Fibroblast of lung (primary cell): Measurements from ENCODE around the gene FAM107B. TPM values are rescaled to one million over a fixed set of nuclear protein-coding genes. Genes with fewer than 3 reads are reported as not detected.

Source experiments
- DNase-seq, 2 donors: peaks; one replicate each; pipeline versions ENCODE4 v3.0.0 to v3.0.0-alpha.2; 2010; ENCODE audit warnings: low read depth in 2 of 2
- H2AFZ ChIP-seq: 2 replicates; pipeline ENCODE4 v1.5.1; 2012; ENCODE audit warnings: low read length, control low read depth, inconsistent platforms
- H3K27ac ChIP-seq: 2 replicates; pipeline ENCODE4 v1.5.1; 2011; ENCODE audit warnings: low read length, control low read depth; ENCODE audit not compliant: insufficient read depth
- H3K27me3 ChIP-seq: 2 replicates; pipeline ENCODE4 v1.5.1; 2011; ENCODE audit warnings: mild to moderate bottlenecking, low read length; ENCODE audit not compliant: control insufficient read depth, insufficient read depth
- H3K36me3 ChIP-seq: 2 replicates; pipeline ENCODE4 v1.5.1; 2011; ENCODE audit warnings: low read length; ENCODE audit not compliant: control insufficient read depth, insufficient read depth
- H3K4me1 ChIP-seq: 2 replicates; pipeline ENCODE4 v1.5.1; 2011; ENCODE audit warnings: low read length; ENCODE audit not compliant: control insufficient read depth, insufficient read depth; ENCODE audit errors: extremely low read depth
- H3K4me2 ChIP-seq: 2 replicates; pipeline ENCODE4 v1.5.1; 2011; ENCODE audit warnings: low read length, control low read depth; ENCODE audit not compliant: insufficient read depth; ENCODE audit errors: extremely low read depth
- H3K4me3 ChIP-seq, 4 experiments: fragments of 200-600 bp in 1 of 4; sonication (generic) in 1 of 4; replicated peaks in 1 of 4; 2 replicates each; pipeline ENCODE4 v1.5.1; 2011 to 2016; ENCODE audit warnings: low read length in 4 of 4, low read depth in 3 of 4, mild to moderate bottlenecking in 3 of 4, control low read depth in 2 of 4, inconsistent platforms in 1 of 4, mixed read lengths in 1 of 4; ENCODE audit not compliant: insufficient read depth in 1 of 4; ENCODE audit errors: control extremely low read depth in 1 of 4
- H3K79me2 ChIP-seq: 2 replicates; pipeline ENCODE4 v1.5.1; 2012; ENCODE audit warnings: mild to moderate bottlenecking, low read length, inconsistent platforms; ENCODE audit not compliant: control insufficient read depth, insufficient read depth
- H3K9ac ChIP-seq: 2 replicates; pipeline ENCODE4 v1.5.1; 2011; ENCODE audit warnings: mild to moderate bottlenecking, low read length, control low read depth; ENCODE audit not compliant: insufficient read depth
- H3K9me3 ChIP-seq: 2 replicates; pipeline ENCODE4 v1.5.1; 2012; ENCODE audit warnings: low read depth, low read length; ENCODE audit not compliant: control insufficient read depth, insufficient read depth
- H4K20me1 ChIP-seq: 2 replicates; pipeline ENCODE4 v1.5.1; 2011; ENCODE audit warnings: low read length; ENCODE audit not compliant: control insufficient read depth, insufficient read depth; ENCODE audit errors: extremely low read depth
- EZH2 ChIP-seq: IDR thresholded peaks from 2 replicates; pipeline ENCODE4 v1.5.1; 2012; ENCODE audit warnings: low read length, control low read depth, mild to moderate bottlenecking; ENCODE audit errors: missing control alignments
- polyA plus RNA-seq, 2 donors: library from polyadenylated mRNA; depleted of rRNA in 1 of 2; stranded (reverse) in 1 of 2; unstranded in 1 of 2; fragments of >200 nt; gene quantifications; 2 replicates each; pipeline ENCODE4 v1.2.1, GENCODE V29; 2011 to 2012; ENCODE audit warnings: missing spikeins in 1 of 2
- total RNA-seq: library from RNA; depleted of rRNA; stranded (reverse); fragments of >200 nt; gene quantifications from 2 replicates; pipeline ENCODE4 v1.2.1, GENCODE V29; 2014
- TF ChIP-seq, protein P1 (sequence below), 2 donors: IDR thresholded peaks in 1 of 2; conservative IDR thresholded peaks in 1 of 2; 1 replicate in 1 of 2; 2 replicates in 1 of 2; pipeline ENCODE4 v1.5.1; 2011 to 2012; ENCODE audit warnings: low read length in 2 of 2, control low read depth in 1 of 2, inconsistent platforms in 1 of 2, low read depth in 1 of 2, mild to moderate bottlenecking in 1 of 2

FAM107B gene
- total and polyA plus RNA-seq, 2 donors (not counting 1 experiment from before 2014, with no cell fraction given) = 29.0 to 36.0 TPM

DNA sequence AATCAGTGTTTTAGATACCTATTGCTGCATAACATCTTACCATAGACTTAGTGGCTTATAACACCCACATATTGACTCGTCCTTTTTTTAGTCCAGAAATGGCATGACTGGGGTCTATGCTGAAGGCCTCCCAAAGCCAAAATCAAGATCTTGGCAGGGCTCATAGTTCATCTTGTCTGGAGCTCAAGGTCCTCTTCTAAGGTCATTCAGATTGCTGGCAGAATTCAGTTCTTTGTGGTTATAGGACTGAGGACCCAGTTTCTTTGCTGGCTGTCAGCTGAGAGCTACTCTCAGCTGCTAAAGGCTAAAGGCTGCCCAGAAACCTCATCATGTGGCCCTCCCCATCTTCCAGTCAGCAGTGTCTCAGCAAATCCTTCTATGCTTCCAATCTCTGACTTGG is 165.5 kb downstream of the FAM107B start:
- H3K9ac ChIP-seq = no peak overlapping the region

DNA sequence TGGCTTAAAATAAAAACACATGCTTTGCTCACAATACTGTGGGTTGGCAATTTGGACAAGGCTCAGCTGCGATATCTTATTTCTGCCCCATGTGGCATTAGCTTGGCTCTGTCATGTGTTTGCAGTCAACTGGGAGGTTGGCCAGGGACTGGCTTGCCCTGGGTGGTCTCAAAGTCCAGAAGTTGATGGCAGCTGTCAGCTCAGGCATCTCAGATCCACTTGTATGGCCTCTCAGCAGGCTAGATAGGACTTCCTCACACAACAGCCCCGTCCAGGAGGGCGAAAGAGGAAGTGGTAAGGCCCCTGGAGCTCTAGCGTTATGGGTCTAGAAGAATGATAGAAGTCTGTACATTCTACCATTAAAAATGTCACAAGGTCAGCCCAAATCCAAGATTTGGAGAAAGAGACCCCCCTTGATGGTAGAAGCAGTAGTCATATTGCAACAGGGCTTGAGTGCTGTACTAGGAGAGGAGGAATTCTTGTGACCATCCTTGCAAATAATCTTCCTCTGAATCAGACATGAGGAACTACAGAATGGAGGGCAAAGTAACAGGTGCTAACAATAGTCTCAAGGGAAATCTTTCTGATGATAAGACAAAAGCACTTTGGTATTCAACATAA is 166.2 kb downstream of the FAM107B start:
- no peak overlapping the region for H3K4me2 ChIP-seq
- H3K4me3 ChIP-seq = no peak overlapping the region
- no peak for DNase-seq
- H3K36me3 ChIP-seq = no peaks in the 10 kb centered on the region
- H3K9me3 ChIP-seq = no peaks in the 10 kb centered on the region
- no peaks in the 10 kb centered on the region for H4K20me1 ChIP-seq
- H3K79me2 ChIP-seq = peaks cover 3% of the 10 kb centered on the region
- no peak overlapping the region for H2AFZ ChIP-seq
- peaks cover 6% of the 10 kb centered on the region for H3K4me1 ChIP-seq
- H3K27me3 ChIP-seq = no peaks in the 10 kb centered on the region
- TF ChIP-seq, protein P1, sequence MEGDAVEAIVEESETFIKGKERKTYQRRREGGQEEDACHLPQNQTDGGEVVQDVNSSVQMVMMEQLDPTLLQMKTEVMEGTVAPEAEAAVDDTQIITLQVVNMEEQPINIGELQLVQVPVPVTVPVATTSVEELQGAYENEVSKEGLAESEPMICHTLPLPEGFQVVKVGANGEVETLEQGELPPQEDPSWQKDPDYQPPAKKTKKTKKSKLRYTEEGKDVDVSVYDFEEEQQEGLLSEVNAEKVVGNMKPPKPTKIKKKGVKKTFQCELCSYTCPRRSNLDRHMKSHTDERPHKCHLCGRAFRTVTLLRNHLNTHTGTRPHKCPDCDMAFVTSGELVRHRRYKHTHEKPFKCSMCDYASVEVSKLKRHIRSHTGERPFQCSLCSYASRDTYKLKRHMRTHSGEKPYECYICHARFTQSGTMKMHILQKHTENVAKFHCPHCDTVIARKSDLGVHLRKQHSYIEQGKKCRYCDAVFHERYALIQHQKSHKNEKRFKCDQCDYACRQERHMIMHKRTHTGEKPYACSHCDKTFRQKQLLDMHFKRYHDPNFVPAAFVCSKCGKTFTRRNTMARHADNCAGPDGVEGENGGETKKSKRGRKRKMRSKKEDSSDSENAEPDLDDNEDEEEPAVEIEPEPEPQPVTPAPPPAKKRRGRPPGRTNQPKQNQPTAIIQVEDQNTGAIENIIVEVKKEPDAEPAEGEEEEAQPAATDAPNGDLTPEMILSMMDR (conservative IDR thresholded peaks at IDR 0.05 in 1 of 2, IDR thresholded peaks at IDR 0.05 in 1 of 2; ENCODE audit: low read depth in 1 of 2, low read length in 2 of 2) = no peak
- no peak for TF ChIP-seq EZH2
- H3K27ac ChIP-seq = no peak overlapping the region
- no peak overlapping the region for H3K9ac ChIP-seq

More for the DNA sequence above, 165.5 kb downstream of the FAM107B start:
- Histone ChIP-seq H2AFZ (no peak overlapping the region), H3K9me3 (no peaks in the 10 kb centered on the region), H3K27ac (no peak overlapping the region), H4K20me1 (no peaks in the 10 kb centered on the region), H3K4me1 (peaks cover 6% of the 10 kb centered on the region), H3K4me3 (no peak overlapping the region), H3K4me2 (no peak overlapping the region), H3K79me2 (no peaks in the 10 kb centered on the region), H3K36me3 (no peaks in the 10 kb centered on the region), H3K27me3 (no peaks in the 10 kb centered on the region)
- DNase-seq = no peak
- no peak for TF ChIP-seq EZH2
- TF ChIP-seq, protein P1 (conservative IDR thresholded peaks at IDR 0.05 in 1 of 2, IDR thresholded peaks at IDR 0.05 in 1 of 2; ENCODE audit: low read depth in 1 of 2, low read length in 2 of 2) = no peak

DNA sequence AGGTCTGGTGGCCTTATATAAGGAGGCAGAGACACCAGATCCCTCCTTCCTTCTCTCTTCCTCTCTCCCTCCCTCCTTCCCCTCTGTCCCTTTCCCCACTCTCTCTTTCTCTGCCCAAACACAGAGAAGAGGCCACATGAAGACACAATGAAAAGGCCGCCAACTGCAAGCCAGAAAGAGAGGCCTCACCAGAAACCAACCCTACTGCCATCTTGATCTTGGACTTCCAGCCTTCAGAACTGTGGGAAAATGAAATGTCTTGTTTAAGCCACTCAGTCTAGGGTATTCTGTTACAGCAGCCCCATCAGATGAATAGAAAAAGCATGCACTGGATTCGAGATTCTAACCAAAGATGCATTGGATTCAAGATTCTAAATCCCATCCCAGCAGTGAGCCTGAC is 168.1 kb downstream of the FAM107B start:
- Histone ChIP-seq H3K4me3 (no peak overlapping the region), H3K27ac (no peak overlapping the region), H3K79me2 (peaks cover 19% of the 10 kb centered on the region), H3K9ac (no peak overlapping the region), H3K36me3 (no peaks in the 10 kb centered on the region), H3K4me2 (no peak overlapping the region), H2AFZ (no peak overlapping the region), H3K4me1 (peaks cover 11% of the 10 kb centered on the region), H4K20me1 (peaks cover 2% of the 10 kb centered on the region), H3K27me3 (no peaks in the 10 kb centered on the region), H3K9me3 (no peaks in the 10 kb centered on the region)
- DNase-seq = no peak
- TF ChIP-seq, protein P1 (conservative IDR thresholded peaks at IDR 0.05 in 1 of 2, IDR thresholded peaks at IDR 0.05 in 1 of 2; ENCODE audit: low read depth in 1 of 2, low read length in 2 of 2) = no peak
- TF ChIP-seq EZH2 = no peak
